RWPE2 (cell line): ENCODE results near the gene TTYH2.

Experiments
- ATAC-seq: fragments of 200-7000 bp; cut with Tn5 transposase; 3 replicates; pipeline ENCODE4 v1.9.1; 2021; ENCODE audit warnings: low read depth
- DNase-seq: peaks from one replicate; pipeline ENCODE4 v3.0.0-alpha.2; 2020; ENCODE audit warnings: low spot score
- H3K27ac ChIP-seq: fragments of 450-650 bp; 2 replicates; pipeline ENCODE4 v1.5.1; 2017; ENCODE audit warnings: mild to moderate bottlenecking; ENCODE audit not compliant: poor library complexity, severe bottlenecking
- H3K27me3 ChIP-seq: fragments of 250-450 bp; sonication (Bioruptor Pico); 2 replicates; pipeline ENCODE4 v1.5.1; 2021; ENCODE audit warnings: mild to moderate bottlenecking, moderate library complexity; ENCODE audit not compliant: insufficient read depth, poor library complexity, severe bottlenecking
- H3K36me3 ChIP-seq: fragments of 250-450 bp; sonication (Bioruptor Pico); 2 replicates; pipeline ENCODE4 v1.5.1; 2020; ENCODE audit warnings: low read depth, mild to moderate bottlenecking, moderate library complexity
- H3K4me1 ChIP-seq: fragments of 250-450 bp; sonication (Bioruptor Pico); 2 replicates; pipeline ENCODE4 v1.5.1; 2021; ENCODE audit warnings: mild to moderate bottlenecking, moderate library complexity; ENCODE audit not compliant: insufficient read depth, poor library complexity, severe bottlenecking
- H3K4me3 ChIP-seq: fragments of 250-450 bp; sonication (Bioruptor Pico); 2 replicates; pipeline ENCODE4 v1.5.1; 2021; ENCODE audit warnings: mild to moderate bottlenecking, moderate library complexity; ENCODE audit not compliant: severe bottlenecking
- H3K9me3 ChIP-seq: fragments of 250-450 bp; sonication (Bioruptor Pico); 2 replicates; pipeline ENCODE4 v1.5.1; 2021; ENCODE audit warnings: mild to moderate bottlenecking, moderate library complexity; ENCODE audit not compliant: severe bottlenecking
- CTCF ChIP-seq: fragments of 450-650 bp; IDR thresholded peaks from one replicate; pipeline ENCODE4 v1.5.1; 2017; ENCODE audit warnings: mild to moderate bottlenecking, moderate library complexity; ENCODE audit not compliant: poor library complexity, severe bottlenecking

The TTYH2 gene

DNA sequence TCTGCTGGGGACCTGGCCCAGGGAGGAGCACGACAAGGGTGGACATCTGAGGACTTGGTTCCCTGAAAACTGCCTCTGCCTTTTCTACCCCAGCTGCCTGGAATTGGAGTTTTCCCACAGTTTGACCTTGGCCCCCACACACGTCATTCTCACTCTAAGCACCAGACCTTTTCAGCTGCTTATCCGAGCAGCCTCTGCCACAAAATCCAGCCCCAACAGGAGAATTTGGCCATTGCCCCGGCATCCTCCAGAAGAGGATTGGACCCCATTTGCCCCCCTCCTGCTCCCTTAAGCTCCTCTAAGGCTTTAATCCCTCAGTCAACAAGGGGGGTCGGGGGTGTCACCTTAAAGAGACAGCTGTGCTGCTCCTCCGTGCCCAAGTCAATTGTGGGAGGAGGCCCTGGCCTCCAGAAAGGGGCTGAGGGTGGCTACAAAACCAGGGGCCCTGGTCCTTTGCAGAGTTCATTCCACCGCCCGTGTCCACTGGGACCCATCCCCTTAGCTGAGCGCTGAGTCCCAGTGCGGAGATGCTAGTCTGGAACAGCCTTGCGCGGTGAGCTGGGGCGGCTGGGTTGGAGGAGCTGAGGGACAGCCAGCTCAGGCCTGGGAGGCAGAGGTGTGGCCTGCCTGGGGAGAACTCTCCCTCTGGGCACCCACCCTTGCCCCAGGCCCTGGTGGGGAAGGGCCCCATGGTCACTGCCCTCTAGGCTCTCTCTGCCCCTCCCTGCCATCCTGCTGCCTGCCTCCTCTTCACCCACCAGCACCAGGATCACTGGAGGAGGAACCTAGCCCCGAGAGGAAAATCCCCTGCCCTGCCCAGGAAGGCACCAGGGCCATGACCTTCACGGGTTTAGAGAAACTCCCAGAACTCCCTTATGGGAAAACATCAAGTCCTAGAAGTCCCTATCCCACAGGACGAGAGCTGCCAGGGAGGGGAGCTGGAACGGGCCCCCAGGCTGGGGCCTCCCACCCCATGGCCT is 18.8 kb downstream of the TTYH2 start:
- H3K27me3 ChIP-seq, result no peaks in the 10 kb centered on the region
- no peaks in the 10 kb centered on the region for H3K36me3 ChIP-seq
- no peak overlapping the region for H3K27ac ChIP-seq
- DNase-seq (peak; percentile 62), ATAC-seq (no peak)
- H3K4me1 ChIP-seq, result no peaks in the 10 kb centered on the region
- H3K9me3 ChIP-seq, result no peaks in the 10 kb centered on the region
- H3K4me3 ChIP-seq, result no peak overlapping the region
- TF ChIP-seq CTCF, result no peak

- H3K27ac ChIP-seq, result no peak overlapping the region
- H3K36me3 ChIP-seq, result no peaks in the 10 kb centered on the region
- TF ChIP-seq CTCF, result no peak
- no peaks in the 10 kb centered on the region for H3K4me1 ChIP-seq
- no peaks in the 10 kb centered on the region for H3K9me3 ChIP-seq
- no peak overlapping the region for H3K4me3 ChIP-seq
- ATAC-seq, result no peak
- DNase-seq, result no peak
- H3K27me3 ChIP-seq, result no peaks in the 10 kb centered on the region
These were observed 20.6 kb downstream of the TTYH2 start for GRCh38 chr17:74233937-74234336.

DNA sequence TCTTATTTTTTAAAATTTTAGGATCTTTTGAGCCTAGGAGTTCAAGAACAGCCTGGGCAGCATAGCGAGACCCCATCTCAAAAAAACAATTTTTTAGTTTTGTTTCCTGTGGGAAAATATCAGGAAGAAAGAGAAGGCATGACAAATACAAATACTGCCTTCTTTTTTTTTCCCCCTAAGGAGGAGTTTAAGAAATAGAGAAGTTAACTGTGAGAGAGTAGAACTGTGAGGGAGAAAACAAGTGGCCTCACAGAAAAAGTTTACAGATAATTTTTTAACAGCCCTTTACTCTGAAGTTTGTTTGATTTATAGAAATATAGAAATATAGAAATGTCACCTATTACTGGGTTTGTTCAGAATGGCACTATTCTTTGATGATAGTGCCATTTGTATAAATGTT is 21.1 kb downstream of the TTYH2 start:
- no peak for ATAC-seq
- no peaks in the 10 kb centered on the region for H3K4me1 ChIP-seq
- DNase-seq, result no peak
- no peaks in the 10 kb centered on the region for H3K36me3 ChIP-seq
- no peak overlapping the region for H3K27ac ChIP-seq
- TF ChIP-seq CTCF, result no peak
- no peaks in the 10 kb centered on the region for H3K27me3 ChIP-seq
- H3K4me3 ChIP-seq, result no peak overlapping the region
- no peaks in the 10 kb centered on the region for H3K9me3 ChIP-seq

DNA sequence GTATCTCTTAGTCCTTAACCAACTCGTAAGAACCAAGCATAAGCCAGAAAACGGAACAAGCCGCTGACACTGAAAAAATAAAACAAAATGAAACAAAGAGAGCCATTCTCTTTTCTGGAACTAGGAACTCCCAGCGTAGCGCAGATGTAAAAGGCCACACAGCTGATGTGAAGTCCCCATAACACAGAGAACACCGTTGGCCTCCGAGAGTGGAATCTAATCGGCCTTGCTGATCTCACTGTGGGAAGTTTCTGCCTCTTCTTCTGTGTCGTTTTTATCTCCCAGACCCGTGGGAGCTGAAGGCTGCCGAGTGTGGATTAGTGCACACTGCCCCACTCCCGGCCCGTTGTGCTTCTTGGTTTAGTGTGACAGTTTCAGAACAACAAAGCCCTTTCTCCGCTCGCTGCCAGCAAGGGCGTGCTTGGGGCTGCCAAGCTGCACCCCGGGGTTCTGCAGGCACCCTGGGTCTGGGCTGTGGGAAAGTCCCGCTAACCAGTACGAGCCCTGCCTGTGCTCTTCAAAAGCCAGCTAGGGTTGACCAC is 21.7 kb downstream of the TTYH2 start:
- H3K9me3 ChIP-seq, result no peaks in the 10 kb centered on the region
- no peaks in the 10 kb centered on the region for H3K4me1 ChIP-seq
- ATAC-seq, result no peak
- no peak overlapping the region for H3K4me3 ChIP-seq
- no peak for TF ChIP-seq CTCF
- no peak overlapping the region for H3K27ac ChIP-seq
- H3K27me3 ChIP-seq, result no peaks in the 10 kb centered on the region
- no peaks in the 10 kb centered on the region for H3K36me3 ChIP-seq
- DNase-seq, result peak; percentile 42
